Measurements from ENCODE around the gene UBN1. TPM values are rescaled to one million over a fixed set of nuclear protein-coding genes. Genes with fewer than 3 reads are reported as not detected.
"Not testable (repeated sequence)": the region's sequence is repeated elsewhere in the genome, so short reads cannot be mapped to it uniquely, and the experiment has no call there.

UBN1 gene
- total RNA-seq, 2 experiments from 2014 or later = 45.7 to 45.8 TPM

- DNase-seq (no peak), ATAC-seq (ENCODE audit: poor library complexity) (no peak)
- Histone ChIP-seq H3K27ac (ENCODE audit: low read depth in 1 of 2, low read length in 2 of 2) (no peak overlapping the region), H3K9me3 (ENCODE audit: control insufficient read depth in 1 of 2, insufficient read depth in 1 of 2, low read length in 2 of 2) (peaks cover 10 to 21% of the 10 kb centered on the region in 2 experiments), H3K4me1 (ENCODE audit: insufficient read depth, low read length) (no peaks in the 10 kb centered on the region), H3K27me3 (ENCODE audit: control insufficient read depth in 1 of 2, insufficient read depth in 2 of 2, low read length in 2 of 2) (no peaks in the 10 kb centered on the region), H3K36me3 (ENCODE audit: insufficient read depth, low read length) (no peaks in the 10 kb centered on the region), H3K4me3 (ENCODE audit: low read length) (no peak overlapping the region)
- no peak for TF ChIP-seq CTCF (IDR thresholded peaks at IDR 0.05)
- peaks cover 13% of the 10 kb centered on the region for H3K27me3 Mint-ChIP-seq
- ChIA-PET POLR2A (no interaction called here), CTCF (no interaction called here)
- H3K27ac Mint-ChIP-seq = no peak overlapping the region
- no peaks in the 10 kb centered on the region for H3K4me1 Mint-ChIP-seq (ENCODE audit: low read depth)
- intact Hi-C loops (cut with DNase I, micrococcal nuclease) = no loop called here
- no peaks in the 10 kb centered on the region for H3K36me3 Mint-ChIP-seq (ENCODE audit: low read depth)
- no peak overlapping the region for H3K4me3 Mint-ChIP-seq
- peaks cover 4% of the 10 kb centered on the region for H3K9me3 Mint-ChIP-seq
Measured at GRCh38 chr16:4926928-4927327, 79.6 kb downstream of the UBN1 start.

GRCh38 chr16:4927661-4928060, 80.4 kb downstream of the UBN1 start:
- no peaks in the 10 kb centered on the region for H3K4me1 ChIP-seq (ENCODE audit: insufficient read depth, low read length)
- H3K27ac Mint-ChIP-seq = no peak overlapping the region
- TF ChIP-seq CTCF (IDR thresholded peaks at IDR 0.05) = no peak
- ChIA-PET CTCF (no interaction called here), POLR2A (no interaction called here)
- intact Hi-C loops (cut with DNase I, micrococcal nuclease) = no loop called here
- H3K9me3 ChIP-seq (ENCODE audit: control insufficient read depth in 1 of 2, insufficient read depth in 1 of 2, low read length in 2 of 2) = peaks cover 10 to 21% of the 10 kb centered on the region in 2 experiments
- H3K27me3 ChIP-seq (ENCODE audit: control insufficient read depth in 1 of 2, insufficient read depth in 2 of 2, low read length in 2 of 2) = no peaks in the 10 kb centered on the region
- H3K4me3 ChIP-seq (ENCODE audit: low read length) = no peak overlapping the region
- H3K27me3 Mint-ChIP-seq = peaks cover 15% of the 10 kb centered on the region
- no peaks in the 10 kb centered on the region for H3K36me3 Mint-ChIP-seq (ENCODE audit: low read depth)
- no peaks in the 10 kb centered on the region for H3K4me1 Mint-ChIP-seq (ENCODE audit: low read depth)
- DNase-seq (no peak), ATAC-seq (ENCODE audit: poor library complexity) (no peak)
- no peaks in the 10 kb centered on the region for H3K36me3 ChIP-seq (ENCODE audit: insufficient read depth, low read length)
- H3K9me3 Mint-ChIP-seq = peaks cover 4% of the 10 kb centered on the region
- no peak overlapping the region for H3K27ac ChIP-seq (ENCODE audit: low read depth in 1 of 2, low read length in 2 of 2)
- H3K4me3 Mint-ChIP-seq = no peak overlapping the region

GRCh38 chr16:4928227-4928626, 80.9 kb downstream of the UBN1 start:
- POLR2A ChIA-PET = no interaction called here
- CTCF ChIA-PET = no interaction called here

GRCh38 chr16:4929619-4930018, 82.3 kb downstream of the UBN1 start:
- H3K27me3 Mint-ChIP-seq = peaks cover 19% of the 10 kb centered on the region
- POLR2A ChIA-PET = interaction anchor here (0.5 kb wide), 1 partner anchor 1133 kb away, joined by 3 read pairs; no protein-coding TSS in a partner anchor
- H3K4me1 Mint-ChIP-seq (ENCODE audit: low read depth); CTCF ChIA-PET; H3K27ac ChIP-seq (ENCODE audit: low read depth in 1 of 2, low read length in 2 of 2); H3K4me3 ChIP-seq (ENCODE audit: low read length); intact Hi-C loops (cut with DNase I, micrococcal nuclease); H3K27me3 ChIP-seq (ENCODE audit: control insufficient read depth in 1 of 2, insufficient read depth in 2 of 2, low read length in 2 of 2); H3K4me3 Mint-ChIP-seq; ATAC-seq (ENCODE audit: poor library complexity); H3K4me1 ChIP-seq (ENCODE audit: insufficient read depth, low read length); H3K36me3 ChIP-seq (ENCODE audit: insufficient read depth, low read length); H3K36me3 Mint-ChIP-seq (ENCODE audit: low read depth); H3K27ac Mint-ChIP-seq; H3K9me3 Mint-ChIP-seq; DNase-seq: not testable (repeated sequence)
- H3K9me3 ChIP-seq (ENCODE audit: control insufficient read depth in 1 of 2, insufficient read depth in 1 of 2, low read length in 2 of 2) = peaks cover 10 to 21% of the 10 kb centered on the region in 2 experiments

More at GRCh38 chr16:4928227-4928626, 80.9 kb downstream of the UBN1 start:
- H3K4me1 ChIP-seq (ENCODE audit: insufficient read depth, low read length) = no peaks in the 10 kb centered on the region
- peaks cover 13% of the 10 kb centered on the region for H3K27me3 Mint-ChIP-seq
- ATAC-seq (ENCODE audit: poor library complexity) (no peak), DNase-seq (no peak)
- H3K36me3 Mint-ChIP-seq (ENCODE audit: low read depth) = no peaks in the 10 kb centered on the region
- no peak overlapping the region for H3K4me3 Mint-ChIP-seq
- peaks cover 10 to 21% of the 10 kb centered on the region in 2 experiments for H3K9me3 ChIP-seq (ENCODE audit: control insufficient read depth in 1 of 2, insufficient read depth in 1 of 2, low read length in 2 of 2)
- H3K4me3 ChIP-seq (ENCODE audit: low read length) = no peak overlapping the region
- no peaks in the 10 kb centered on the region for H3K27me3 ChIP-seq (ENCODE audit: control insufficient read depth in 1 of 2, insufficient read depth in 2 of 2, low read length in 2 of 2)
- H3K36me3 ChIP-seq (ENCODE audit: insufficient read depth, low read length) = no peaks in the 10 kb centered on the region
- TF ChIP-seq CTCF (IDR thresholded peaks at IDR 0.05) = no peak
- no peaks in the 10 kb centered on the region for H3K4me1 Mint-ChIP-seq (ENCODE audit: low read depth)
- H3K27ac Mint-ChIP-seq = no peak overlapping the region
- intact Hi-C loops (cut with DNase I, micrococcal nuclease) = no loop called here
- peaks cover 4% of the 10 kb centered on the region for H3K9me3 Mint-ChIP-seq
- H3K27ac ChIP-seq (ENCODE audit: low read depth in 1 of 2, low read length in 2 of 2) = no peak overlapping the region

Data from CD4-positive, alpha-beta T cell (primary cell).